ENCODE measurements around the gene F2RL1.
"Not testable (repeated sequence)": the region's sequence is repeated elsewhere in the genome, so short reads cannot be mapped to it uniquely, and the experiment has no call there.

- not testable (repeated sequence) for TF ChIP-seq CTCF (IDR thresholded peaks at IDR 0.05; ENCODE audit: low read length); EZH2 (optimal IDR thresholded peaks at IDR 0.05; ENCODE audit: low read depth, low read length)
These were observed 29.6 kb upstream of the F2RL1 start for GRCh38 chr5:76789275-76789674.
